ENCODE measurements around the gene FUOM. TPM values are rescaled to one million over a fixed set of nuclear protein-coding genes. Genes with fewer than 3 reads are reported as not detected.

FUOM gene
- total RNA-seq (ENCODE audit: low replicate concordance), result 9.3 and 20.5 TPM in 2 replicates

GRCh38 chr10:133357285-133358161, at the start of gene FUOM:
Gene FUOM, minus strand, starts transcription at chr10:133358019. Its CDS starts 12 bp downstream, at chr10:133358007.
- Histone ChIP-seq H3K4me2 (peak within 1 kb of the TSS; percentile 92), H3K4me1 (no peaks in the 10 kb centered on the region), H3F3A (ENCODE audit: low read depth) (peaks cover 17% of the 10 kb centered on the region), H3K27me3 (peaks cover 8% of the 10 kb centered on the region), H4K20me1 (ENCODE audit: low read depth) (peaks cover 19% of the 10 kb centered on the region), H3K9me3 (ENCODE audit: low read depth) (no peaks in the 10 kb centered on the region), H3K9ac (no peak within 1 kb of the TSS), H3K27ac (no peak within 1 kb of the TSS), H2AFZ (replicated peaks) (peak within 1 kb of the TSS; percentile 64), H3K79me2 (ENCODE audit: low read depth) (peaks cover 7% of the 10 kb centered on the region), H3K4me3 (peak within 1 kb of the TSS; percentile 93), H3K36me3 (no peaks in the 10 kb centered on the region)
- DNase-seq (ENCODE audit: low spot score), result peak; percentile 90
- TF ChIP-seq EZH2 (IDR thresholded peaks at IDR 0.05) (no peak), CTCF (IDR thresholded peaks at IDR 0.05) (peak; percentile 12), EZH2phosphoT487 (IDR thresholded peaks at IDR 0.05) (peak; percentile 21)
- peaks cover 11% of the 10 kb centered on the region for H3K36me3 Mint-ChIP-seq
- no peak within 1 kb of the TSS for H3K27ac Mint-ChIP-seq
- H3K4me3 Mint-ChIP-seq, result peak within 1 kb of the TSS; percentile 81
- H3K9me3 Mint-ChIP-seq, result no peaks in the 10 kb centered on the region
- no peaks in the 10 kb centered on the region for H3K4me1 Mint-ChIP-seq
- peaks cover 9% of the 10 kb centered on the region for H3K27me3 Mint-ChIP-seq (ENCODE audit: insufficient read depth, low read depth)

GRCh38 chr10:133405844-133406527, 48.2 kb upstream of the FUOM start:
- Histone ChIP-seq H3K4me3 (no peak overlapping the region), H3K27me3 (no peaks in the 10 kb centered on the region), H3K36me3 (peaks cover 34% of the 10 kb centered on the region), H3K4me2 (no peak overlapping the region), H3K79me2 (ENCODE audit: low read depth) (peaks cover 66% of the 10 kb centered on the region), H4K20me1 (ENCODE audit: low read depth) (no peaks in the 10 kb centered on the region), H3K4me1 (no peaks in the 10 kb centered on the region), H3K9ac (no peak overlapping the region), H2AFZ (replicated peaks) (no peak overlapping the region), H3K27ac (no peak overlapping the region), H3K9me3 (ENCODE audit: low read depth) (peaks cover 3% of the 10 kb centered on the region), H3F3A (ENCODE audit: low read depth) (no peaks in the 10 kb centered on the region)
- Mint-ChIP-seq H3K27me3 (ENCODE audit: insufficient read depth, low read depth) (no peaks in the 10 kb centered on the region), H3K9me3 (peaks cover 35% of the 10 kb centered on the region), H3K4me3 (no peak overlapping the region), H3K36me3 (peaks cover 75% of the 10 kb centered on the region), H3K4me1 (no peaks in the 10 kb centered on the region), H3K27ac (no peak overlapping the region)
- no peak for DNase-seq (ENCODE audit: low spot score)
- TF ChIP-seq EZH2phosphoT487 (IDR thresholded peaks at IDR 0.05) (no peak), CTCF (IDR thresholded peaks at IDR 0.05) (no peak), EZH2 (IDR thresholded peaks at IDR 0.05) (no peak)

- Mint-ChIP-seq H3K4me1 (no peaks in the 10 kb centered on the region), H3K4me3 (no peak overlapping the region), H3K27me3 (ENCODE audit: insufficient read depth, low read depth) (no peaks in the 10 kb centered on the region), H3K27ac (no peak overlapping the region), H3K9me3 (peaks cover 28% of the 10 kb centered on the region), H3K36me3 (peaks cover 72% of the 10 kb centered on the region)
- Histone ChIP-seq H4K20me1 (ENCODE audit: low read depth) (no peaks in the 10 kb centered on the region), H3K27me3 (no peaks in the 10 kb centered on the region), H3K4me3 (no peak overlapping the region), H3K4me1 (no peaks in the 10 kb centered on the region), H3F3A (ENCODE audit: low read depth) (no peaks in the 10 kb centered on the region), H3K4me2 (no peak overlapping the region), H2AFZ (replicated peaks) (no peak overlapping the region), H3K36me3 (peaks cover 27% of the 10 kb centered on the region), H3K9me3 (ENCODE audit: low read depth) (no peaks in the 10 kb centered on the region), H3K27ac (no peak overlapping the region), H3K79me2 (ENCODE audit: low read depth) (peaks cover 66% of the 10 kb centered on the region), H3K9ac (no peak overlapping the region)
- no peak for DNase-seq (ENCODE audit: low spot score)
- TF ChIP-seq CTCF (IDR thresholded peaks at IDR 0.05) (no peak), EZH2 (IDR thresholded peaks at IDR 0.05) (no peak), EZH2phosphoT487 (IDR thresholded peaks at IDR 0.05) (no peak)
Measured at GRCh38 chr10:133405272-133405671, 47.5 kb upstream of the FUOM start.

All from neural progenitor cell (in vitro differentiated cells).